Activated CD4-positive, alpha-beta T cell treated with anti-CD3 and anti-CD28 coated beads, Interleukin-2, amount 50 U/mL, for 1 hour (primary cell): ENCODE data around the gene FAM163B.

Experiments
- DNase-seq: peaks from one replicate; pipeline ENCODE4 v3.0.0-alpha.2; 2020

Gene FAM163B

DNA sequence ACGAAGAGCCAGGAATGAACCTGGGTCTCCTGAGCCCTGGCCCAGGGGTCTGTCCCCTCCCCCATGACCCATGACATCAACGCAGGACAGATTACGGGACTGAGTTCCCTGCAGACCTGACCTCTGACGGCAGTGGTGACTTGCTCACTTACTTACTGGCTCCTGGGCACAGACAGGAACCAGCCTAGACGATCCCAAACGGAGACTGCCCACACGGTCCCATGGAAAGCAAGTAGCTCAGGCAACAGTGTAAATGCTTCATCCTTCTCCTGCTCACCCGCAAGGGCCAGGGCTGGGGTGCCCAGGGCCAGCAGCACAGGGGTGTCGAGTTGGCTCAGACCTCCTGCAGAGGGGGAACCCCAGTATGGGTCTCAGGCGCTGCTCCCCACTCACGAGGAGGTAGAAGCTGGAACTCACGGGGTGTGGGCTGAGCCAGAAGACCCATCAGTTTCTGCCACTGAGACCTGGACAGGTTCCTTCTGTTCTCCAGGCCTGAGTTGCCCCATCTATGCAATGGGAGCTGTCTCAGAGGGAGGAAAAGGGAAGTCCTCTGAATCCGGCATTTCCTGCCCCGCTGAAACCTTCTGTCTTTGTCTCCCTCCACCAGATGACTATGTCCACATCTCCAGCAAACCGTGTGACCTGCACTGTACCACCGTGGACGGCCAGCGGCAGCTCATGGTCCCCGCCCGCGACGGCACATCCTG lies 69.0 kb downstream of the FAM163B start:
- DNase-seq: no peak

DNA sequence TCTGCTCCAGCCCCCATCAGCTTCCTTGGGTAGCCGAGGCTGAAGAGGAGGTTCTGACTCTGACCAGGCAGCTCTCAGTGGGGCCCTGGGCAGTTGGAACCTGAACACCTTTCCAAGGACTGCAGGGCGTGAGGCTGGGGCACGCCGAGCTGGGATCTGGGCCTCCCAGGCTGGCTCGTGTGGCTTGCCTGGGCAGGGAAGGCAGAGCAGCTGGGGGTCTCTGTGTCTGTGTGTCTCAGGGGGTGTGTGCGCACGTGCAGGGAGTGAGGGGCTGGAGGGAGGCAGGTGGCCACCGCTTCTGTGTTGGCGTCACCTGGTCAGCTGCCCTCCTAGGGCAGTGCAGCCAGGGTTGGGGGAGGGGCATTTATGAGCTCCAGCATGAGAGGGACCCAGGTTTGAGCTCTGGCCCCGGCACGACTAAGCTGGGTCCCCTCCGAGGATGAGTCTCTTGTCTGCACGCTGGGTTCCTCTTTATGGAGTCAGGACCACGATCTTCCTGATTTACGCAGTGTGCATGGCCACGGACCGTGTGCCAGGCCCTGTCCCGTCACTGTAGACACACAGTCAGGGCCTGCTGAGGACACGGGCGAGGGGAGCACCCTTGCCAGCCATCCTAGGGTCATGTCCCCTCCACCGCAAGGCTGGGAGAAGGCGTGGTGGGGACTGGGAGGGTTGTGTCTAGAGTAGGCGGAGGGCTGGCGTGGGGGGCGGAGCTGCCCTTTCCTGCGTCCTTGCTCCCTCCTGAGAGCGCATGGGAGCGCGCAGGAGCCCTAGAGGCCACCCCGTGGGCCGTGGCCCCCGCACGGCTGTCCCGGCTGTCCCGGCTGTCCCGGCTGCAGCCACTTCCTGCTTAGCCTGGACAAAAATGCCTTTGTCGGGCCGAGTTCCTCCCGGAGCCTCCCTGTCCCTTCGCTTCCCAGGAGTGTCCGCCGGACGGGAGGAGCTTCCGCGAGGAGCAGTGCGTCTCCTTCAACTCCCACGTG lies 70.0 kb downstream of the FAM163B start:
- no peak for DNase-seq

DNA sequence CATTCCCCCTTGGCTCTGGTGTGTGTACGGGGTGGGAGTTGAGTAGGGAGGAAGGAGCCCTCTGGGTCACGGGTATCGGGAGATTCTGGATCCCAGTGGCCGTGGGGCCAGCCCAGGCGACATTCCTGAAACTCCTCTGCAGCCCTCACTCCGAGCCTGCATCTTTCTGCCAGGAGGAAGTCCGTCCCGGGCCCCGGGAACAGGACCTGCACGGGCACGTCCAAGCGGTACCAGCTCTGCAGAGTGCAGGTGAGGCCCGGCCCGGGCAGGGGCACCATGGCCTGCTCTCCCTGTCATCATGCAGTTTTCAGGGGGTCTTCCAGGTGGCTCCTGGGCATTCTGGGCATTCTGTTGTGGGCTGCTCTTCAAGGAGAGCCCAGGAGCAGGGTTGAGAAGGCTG lies 71.0 kb downstream of the FAM163B start:
- DNase-seq: no peak

DNA sequence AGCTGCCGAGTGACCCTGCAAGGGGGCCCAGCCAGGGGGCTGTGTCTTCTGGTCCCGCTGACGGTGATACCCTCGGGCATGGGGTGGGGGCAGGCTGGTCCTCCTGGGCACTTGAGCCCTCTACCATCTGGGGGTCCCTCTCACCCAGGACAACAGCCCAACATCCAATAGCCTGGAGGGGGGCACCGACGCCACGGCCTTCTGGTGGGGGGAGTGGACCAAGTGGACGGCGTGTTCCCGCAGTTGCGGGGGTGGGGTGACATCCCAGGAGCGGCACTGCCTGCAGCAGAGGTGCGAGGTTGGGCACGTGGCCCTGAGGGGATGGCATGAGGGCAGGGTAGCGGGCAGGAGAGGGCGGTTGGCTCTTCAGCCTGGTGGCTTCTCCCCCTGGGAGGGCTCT lies 71.9 kb downstream of the FAM163B start:
- no peak for DNase-seq

DNA sequence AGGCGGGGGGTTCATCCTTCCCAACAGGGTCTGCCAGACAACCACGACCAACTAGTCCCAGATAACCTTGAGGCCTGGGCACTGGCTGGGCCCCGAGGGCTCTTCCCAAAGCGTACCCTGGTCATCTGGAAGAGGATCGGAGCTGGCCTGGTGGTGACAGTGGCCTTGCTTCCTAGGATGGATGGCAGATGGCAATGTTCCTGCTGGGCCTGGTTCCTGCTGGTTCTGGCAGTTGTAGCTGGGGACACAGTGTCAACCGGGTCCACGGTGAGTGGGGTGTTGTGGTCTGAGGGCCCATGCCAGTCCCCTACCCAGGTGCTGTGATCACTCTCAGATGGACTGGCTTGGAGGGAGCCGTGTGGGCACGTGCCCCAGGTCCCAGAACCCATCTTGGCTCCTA lies 72.7 kb downstream of the FAM163B start:
- no peak for DNase-seq

DNA sequence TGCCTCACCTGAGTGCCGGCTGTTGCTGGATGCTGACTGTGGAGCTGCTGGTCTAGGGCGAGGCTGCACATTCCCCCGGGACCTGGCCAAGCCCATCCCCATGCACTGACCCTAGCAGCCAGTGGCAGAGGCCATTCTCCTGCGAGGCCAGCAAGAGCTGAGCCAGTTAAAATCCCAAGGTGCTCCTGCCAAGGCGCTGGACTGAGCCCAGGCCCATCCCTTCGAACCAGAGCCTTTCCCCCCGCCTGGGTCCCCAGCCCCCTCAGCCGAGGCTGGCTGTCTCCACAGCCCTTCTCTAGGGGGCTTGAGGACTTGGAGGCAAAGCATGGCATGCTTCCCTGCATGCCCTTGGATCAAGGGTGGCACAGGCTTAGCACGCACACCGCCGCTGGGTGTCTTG lies 73.1 kb downstream of the FAM163B start:
- no peak for DNase-seq

DNA sequence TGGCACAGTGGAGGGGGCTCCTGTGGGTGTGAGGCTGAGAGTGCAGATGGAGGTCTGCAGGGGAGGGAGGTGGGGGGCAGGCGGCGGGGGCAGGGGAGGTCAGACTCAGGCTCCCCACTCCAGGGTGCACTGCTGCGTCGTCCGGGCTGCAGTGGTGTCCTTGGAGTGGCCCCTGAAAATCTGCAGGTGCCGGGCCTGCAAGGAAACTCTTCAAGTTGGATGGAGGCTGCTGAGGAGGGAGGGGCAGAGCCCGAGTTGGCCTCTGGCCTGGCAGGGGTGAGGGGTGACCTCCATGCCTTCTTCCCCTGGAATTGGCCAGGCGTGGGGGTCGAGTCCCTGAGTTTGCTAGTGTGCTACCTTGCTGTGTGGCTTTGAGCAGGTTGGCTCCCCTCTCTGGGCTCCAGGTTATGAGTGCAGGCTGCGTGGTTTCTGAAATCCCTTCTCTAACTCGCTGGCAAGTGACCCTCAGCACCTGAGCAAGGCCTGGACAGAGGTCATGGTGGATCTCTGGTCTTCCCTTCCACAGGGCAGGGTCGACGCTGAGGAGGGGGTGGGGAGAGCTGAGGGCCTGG lies 73.8 kb downstream of the FAM163B start:
- DNase-seq: no peak

DNA sequence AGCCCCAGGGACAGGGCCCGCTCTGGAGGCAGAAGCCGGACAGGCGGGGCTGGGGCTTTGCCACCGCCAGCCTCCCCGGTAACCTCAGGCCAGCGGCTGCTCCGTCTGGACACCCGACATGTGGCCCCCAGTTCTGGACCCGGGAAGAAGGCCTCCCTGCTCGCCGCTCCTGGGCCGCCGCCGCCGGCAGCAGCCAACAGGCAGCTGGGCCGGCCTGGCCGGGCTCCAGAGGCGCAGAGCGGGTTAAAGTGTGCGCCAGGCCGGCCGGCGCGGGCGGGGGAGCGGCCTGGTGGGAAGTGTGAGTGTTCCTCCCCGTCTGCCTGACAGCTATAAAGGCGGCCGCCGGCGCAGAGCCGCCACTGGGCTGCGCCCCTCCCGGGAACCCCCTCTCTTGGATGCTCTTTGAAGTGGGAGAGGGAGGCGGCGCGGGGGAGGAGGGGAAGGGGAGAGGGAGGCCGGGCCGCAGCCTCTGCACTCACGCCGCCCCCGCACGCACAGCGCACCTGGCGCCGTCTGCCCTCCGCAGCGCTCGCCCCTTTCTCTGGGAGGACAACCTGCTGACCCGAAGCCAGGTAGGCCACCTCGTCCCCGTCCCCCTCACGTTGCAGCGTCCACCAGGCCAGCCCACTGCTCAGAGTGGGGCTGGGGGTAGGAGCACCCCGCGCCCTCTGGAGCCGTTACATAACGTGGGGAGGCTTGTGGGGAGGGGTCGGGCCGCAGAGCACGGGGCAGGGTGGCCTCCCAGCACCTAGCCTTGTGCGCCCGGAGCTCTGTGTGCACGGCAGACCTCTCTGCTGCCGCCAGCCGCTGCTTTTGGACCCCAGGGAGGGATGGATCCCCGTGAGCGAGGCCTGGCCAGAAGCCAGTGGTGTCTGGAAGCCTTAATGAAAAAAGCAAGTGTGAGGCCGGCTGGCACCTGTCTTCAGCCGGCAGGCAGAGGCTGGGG lies 74.6 kb downstream of the FAM163B start, which contains the start of gene ADAMTSL2:
TSS of gene ADAMTSL2 (plus strand) at position 359 of the 946 bp plus-strand sequence. CDS start 2,009 bp downstream, outside the sequence.
- DNase-seq: peak; percentile 59

DNA sequence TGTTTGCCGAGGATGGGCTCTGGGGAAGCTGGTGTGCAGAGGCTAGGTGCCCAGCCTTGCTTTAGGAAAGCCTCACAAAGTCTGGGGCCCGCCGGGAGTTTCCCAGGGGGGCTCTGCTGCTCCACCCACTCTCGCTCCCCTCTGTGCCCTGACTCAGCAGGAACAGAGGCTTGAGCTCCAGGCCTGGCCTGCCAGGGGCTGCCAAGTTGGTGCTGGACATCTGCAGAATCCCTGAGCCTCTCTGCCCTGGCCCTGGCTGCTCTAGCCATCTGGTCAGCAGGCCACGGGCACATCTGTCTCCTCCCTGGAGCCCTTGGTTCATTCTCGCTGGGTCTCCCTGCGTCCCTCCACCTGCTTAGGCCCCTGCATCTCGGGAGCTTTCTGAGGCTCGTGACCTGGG lies 75.3 kb downstream of the FAM163B start:
- no peak for DNase-seq

DNA sequence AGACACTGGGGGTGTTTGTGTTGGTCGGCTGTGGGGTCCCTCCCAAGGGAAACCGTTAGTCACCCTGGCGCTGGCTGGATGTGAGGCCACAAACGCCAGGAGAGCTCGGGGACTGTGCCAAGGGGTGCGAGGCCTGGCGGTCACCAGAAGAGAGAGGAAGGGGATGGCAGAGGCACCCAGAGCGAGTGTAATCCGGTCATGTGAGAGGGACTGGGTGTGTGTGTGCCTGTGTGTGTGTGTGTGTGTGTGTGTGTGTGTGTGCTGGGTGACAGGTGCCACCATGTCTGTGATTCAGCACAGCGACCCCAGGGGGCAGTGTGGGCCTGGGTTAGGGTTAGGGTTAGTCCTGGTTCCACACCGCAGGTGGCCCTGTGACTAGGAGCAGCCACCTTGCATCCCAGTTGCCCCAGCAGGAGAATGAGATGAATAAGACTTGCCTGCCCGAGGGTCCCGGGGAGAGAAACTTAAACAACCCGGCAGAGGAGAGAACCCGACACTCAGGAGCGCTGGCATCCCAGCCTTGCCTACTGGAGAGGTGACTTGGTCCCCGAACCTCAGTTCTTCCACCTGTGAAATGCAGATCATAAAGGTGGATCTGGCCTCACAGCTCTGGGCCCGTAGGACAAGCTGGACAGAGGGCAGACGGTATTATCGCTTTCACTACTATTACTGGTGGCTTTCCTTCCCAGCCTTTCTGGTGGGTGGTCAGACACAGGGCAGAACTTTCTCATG lies 76.1 kb downstream of the FAM163B start:
- peak; percentile 70 for DNase-seq

DNA sequence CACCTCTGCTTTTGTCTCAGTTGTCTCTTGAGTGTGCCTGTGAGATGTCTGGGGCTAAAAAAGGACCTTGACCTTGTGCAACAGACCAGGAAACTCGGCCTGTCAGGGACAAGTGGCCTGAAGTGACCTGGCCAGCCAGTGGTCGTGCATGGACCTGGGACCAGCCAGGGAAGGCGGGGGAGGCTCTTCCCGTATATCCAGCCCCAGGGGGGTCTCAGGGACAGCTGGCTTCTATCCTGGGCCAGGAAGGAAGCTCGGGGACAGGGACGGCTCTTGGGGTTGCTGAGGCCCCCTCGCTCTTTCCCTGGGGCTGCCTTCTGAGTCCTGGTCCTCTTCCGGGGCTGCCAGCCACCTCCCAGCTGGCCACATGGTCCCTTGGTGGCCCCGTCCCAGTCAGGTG lies 77.9 kb downstream of the FAM163B start:
- DNase-seq: no peak

DNA sequence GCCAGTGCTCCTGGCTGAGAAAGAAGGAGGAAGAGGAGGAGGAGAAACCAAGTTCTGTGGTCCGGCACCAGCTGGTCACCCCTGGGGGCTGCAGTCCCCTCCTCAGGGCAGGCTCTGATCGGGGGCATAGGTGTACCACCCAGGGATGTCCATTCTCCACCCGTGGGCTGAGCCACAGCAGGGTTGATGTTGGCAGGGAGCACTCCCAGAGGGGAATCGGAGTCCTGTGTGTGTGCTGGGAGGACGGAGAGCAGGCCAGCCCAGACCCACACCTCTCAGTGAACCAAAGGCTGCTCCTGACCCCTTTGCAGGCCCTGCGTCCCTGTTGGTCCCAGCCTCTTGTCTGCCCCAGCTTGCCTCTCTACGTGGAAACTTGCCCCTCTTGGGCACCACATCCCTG lies 79.3 kb downstream of the FAM163B start:
- no peak for DNase-seq

DNA sequence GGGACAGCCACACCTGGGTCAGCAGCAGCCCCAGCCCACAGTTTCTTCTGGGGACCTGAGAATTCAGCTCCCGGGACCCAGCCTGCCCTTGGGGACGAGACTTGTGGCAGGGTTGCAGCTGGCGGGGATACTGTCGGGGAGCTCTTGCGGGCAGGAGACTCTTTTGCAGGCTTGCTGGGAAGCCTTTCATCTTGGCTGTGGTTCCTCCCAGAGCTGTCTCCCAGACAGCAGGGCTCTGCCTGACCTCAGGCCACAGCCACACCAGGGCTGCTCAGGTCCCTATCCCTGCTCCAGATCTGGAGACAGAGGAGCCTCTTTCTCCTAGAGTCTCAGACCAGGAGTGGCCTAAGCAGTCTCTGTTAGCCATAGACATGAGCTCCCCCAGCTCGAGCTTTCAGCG lies 79.7 kb downstream of the FAM163B start:
- DNase-seq: no peak

DNA sequence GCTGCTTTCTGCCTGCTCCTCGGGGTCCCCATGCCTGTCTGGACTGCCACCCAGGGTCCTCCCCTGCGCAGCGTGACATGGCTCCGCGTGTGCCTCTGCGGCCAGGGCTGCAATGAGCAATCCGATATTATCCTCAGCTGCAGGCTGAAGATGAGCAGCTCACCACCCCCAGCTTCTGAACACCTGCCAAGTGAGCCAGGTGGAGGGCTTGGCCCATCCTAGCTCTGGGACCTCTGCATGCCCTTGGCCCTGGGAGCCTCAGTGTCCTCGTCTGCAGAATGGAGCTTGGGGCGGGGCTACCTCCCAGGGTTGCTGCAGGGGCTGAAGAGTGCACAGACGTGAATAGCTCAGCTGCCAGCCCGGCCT lies 80.3 kb downstream of the FAM163B start:
- DNase-seq: no peak

DNA sequence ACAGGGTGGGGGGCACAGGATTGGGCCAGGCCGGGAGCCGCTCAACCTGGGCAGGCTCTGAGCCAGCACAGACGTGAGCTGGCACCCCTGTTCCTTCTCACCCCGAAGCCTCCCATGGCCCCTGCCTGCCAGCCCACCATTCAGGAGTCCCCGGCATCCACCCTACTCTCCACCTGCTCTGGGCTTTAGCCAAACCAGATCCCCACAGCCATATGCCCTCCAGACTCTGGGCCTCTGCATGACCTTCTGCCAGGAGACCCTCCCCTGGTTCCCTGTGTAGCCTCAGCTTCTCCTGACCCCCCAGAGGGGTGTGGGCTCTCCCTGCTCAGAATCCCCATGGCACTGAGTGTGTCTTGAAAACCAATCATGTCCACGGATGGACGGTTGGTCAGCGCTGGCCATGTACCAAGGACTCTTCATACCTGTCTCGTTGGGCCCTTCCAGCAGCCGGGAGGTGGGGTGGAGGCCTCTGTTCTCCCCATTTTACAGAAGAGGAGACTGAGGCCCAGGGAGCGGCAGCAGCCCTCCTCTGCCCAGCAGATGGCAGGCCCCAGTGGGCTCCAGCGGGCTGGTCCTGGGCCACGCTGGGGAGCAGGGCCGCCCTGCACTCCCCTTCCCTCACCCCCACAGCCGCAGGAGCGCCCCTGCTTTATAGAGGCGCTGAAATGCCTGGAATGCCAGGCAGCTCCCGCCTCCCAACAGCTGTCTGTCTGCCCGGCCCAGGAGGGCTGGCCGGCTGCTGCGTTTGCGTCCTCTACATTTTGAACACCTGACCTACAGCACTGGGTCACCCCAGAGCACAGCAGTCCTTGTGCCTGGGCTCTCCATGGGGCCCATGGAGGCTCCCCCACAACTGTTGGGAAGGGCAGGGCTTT lies 81.0 kb downstream of the FAM163B start:
- DNase-seq: no peak

DNA sequence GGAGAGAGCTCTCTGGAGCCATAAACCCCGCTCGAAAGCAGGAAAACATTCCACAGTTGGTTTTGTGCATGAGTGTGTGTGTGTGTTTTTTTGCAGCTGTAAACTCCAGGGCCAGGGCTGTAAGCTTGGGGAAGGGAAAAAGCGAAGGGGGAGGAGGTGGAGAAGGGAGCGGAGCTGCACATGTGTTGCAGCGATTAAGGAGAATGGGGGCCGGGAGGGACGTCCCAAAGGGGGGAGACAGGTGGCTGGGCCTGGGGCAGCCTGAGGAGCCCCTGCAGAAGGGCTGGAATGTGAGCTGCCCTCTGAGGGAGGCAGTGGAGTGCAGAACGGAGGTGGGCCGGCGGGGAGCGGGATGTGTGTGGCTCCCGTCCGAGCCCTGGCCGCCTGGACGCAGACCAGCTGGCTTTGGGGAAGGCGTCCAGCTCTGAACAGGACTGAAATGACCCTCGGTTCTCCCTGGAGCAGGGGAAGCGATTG lies 81.7 kb downstream of the FAM163B start:
- no peak for DNase-seq
